HL-60/S4 treated with phorbol 12-myristate 13-acetate at 8.2 ng/mL for 4 days and 3 days (cell line): ENCODE data around the gene CUTA.

Source experiments
- in situ Hi-C: fragments of 300-500 bp; cut with MboI; formaldehyde crosslinking; loops from 2 replicates; pipeline ENCODE4 v1.15.0; 2022; ENCODE audit warnings: low sequenced_read_pairs

Gene CUTA

DNA sequence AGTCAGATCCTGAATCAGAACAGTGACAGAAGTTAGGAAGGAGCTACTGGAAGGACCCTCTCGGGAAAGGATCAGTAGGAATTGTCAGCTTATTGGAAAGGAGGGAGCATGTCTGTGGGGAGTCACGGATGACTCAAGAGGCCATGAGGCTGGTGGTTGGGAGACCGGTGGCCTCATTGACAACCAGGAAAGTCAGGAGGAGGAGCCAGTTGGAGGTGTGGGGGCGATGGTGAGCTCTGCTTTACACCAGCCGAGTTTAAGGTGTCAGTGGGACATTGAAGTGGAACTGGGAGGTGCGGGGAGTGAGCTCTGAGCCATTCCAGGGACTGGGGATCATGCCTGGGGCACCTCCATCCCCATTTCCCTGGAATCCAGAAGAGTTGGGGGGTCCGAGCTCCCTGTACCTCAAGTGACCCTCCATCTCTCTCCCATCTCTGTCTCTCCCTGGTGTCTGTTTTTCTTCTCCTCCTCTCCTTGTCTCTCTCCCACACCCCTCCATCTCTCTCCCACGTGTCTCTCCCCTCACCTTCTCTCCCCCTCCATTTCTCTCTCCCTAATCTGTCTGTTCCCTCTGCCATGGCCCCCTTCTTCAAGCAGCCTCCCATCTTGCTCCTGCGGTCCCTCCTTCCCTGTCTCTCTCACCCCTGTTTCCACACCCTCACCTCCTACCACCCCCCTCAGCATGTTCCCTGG is 22.2 kb upstream of the CUTA start:
- in situ Hi-C loops, result no loop called here

DNA sequence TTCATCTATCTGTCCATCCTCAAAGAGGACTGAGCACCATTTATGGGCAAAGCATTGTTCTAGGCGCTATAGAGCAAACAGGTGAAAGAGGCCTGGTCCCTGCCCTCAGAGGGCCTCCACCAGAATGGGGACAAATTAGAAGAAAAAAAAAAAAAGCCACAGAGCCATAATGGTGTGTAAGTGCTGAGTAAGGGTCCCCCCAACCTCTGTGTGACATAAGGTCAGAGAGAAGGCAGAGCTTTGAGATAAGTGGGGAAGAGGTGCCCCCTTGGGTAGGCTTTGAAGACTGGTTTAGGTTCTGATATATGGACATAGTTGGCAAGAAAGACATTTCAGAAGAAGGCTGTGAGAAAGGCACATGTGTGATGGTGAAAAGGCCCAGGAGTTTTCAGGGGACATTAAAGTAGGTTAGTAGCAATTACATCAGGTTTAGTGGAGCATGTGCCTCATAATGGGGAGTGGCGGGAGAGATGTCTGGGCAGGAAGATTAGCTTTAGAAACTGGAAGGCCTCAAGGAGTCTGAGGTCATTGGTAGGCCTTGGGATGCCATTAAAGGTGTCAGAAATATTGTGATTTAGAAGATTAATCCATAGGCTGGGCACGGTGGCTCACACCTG is 21.2 kb upstream of the CUTA start:
- in situ Hi-C loops, result no loop called here

DNA sequence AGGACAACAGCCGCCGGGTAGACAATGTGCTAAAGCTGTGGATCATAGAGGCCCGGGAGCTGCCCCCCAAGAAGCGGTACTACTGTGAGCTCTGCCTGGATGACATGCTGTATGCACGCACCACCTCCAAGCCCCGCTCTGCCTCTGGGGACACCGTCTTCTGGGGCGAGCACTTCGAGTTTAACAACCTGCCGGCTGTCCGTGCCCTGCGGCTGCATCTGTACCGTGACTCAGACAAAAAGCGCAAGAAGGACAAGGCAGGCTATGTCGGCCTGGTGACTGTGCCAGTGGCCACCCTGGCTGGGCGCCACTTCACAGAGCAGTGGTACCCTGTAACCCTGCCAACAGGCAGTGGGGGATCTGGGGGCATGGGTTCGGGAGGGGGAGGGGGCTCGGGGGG is 19.8 kb upstream of the CUTA start:
- in situ Hi-C loops, result no loop called here

DNA sequence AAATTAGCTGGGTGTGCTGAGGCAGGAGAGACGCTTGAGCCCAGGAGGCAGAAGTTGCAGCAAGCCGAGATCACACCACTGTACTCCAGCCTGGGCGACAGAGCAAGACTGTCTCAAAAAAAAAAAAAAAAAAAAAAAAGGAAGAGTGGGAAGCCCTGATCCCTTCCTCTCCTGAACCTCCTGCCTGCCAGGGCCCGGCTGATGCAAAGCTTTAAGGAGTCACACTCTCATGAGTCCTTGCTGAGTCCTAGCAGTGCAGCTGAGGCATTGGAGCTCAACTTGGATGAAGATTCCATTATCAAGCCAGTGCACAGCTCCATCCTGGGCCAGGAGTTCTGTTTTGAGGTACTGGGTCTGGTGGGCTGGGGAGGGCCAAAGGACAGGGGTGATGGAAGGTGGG is 17.1 kb upstream of the CUTA start:
- in situ Hi-C loops, result no loop called here

DNA sequence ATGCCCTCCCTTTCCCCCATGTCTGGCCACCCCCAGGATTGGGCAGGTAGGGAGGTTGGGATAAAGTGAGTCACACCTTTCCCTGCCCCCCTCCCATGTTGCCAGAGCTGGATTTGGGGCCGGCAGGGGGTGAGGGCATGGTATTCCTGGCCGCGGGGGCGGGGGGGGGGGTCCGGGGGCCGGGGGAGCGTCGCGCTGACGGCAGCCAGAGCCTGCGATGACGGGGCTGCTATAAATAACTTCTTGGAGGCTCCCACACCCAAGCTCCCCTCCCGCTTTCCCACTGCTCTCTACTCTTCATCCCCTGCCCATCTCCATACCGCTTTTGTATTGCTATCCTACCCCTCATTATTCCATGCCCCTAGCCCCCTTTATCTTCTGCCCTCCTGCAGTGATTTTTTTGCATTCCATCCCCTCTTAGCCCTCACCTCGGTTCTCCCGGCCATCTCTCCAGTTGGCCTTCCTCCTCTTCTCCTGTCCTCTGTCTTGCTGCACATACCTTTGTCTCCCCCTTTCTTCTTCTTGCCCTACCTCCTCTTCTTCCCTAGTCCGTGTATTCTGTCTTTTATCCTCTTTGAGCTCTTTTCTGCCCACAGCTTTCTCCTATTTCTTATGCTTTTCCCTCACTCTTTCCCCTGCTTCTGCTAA is 15.8 kb upstream of the CUTA start:
- in situ Hi-C loops, result no loop called here

DNA sequence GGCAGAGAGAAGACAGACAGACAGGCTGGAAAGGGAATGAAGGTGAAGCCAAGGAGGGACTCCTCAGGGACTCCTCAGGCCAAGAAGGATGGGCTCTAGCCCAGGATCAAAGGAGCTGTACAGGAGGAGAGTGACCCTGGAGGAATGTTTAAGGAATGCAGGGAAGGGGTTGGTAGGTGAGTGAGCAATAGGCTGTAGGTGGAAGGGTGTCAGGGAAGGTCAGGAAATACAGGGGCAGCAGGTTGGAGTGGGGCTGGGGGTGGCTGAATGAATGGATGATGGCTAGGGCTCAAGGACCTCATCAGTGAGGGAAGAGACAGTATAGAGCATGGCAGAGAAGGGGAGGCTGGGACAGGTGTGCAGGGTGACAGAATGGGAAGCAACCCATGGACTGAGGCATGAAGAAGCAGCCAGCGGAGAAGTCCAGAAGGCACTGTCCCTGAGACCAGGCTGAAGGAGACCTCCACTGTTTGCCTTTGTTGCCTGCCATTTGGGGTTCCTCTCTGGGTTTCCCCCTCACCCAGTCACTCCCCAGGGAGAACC is 15.2 kb upstream of the CUTA start:
- in situ Hi-C loops, result no loop called here

- in situ Hi-C loops, result no loop called here
These were observed 14.6 kb upstream of the CUTA start for GRCh38 chr6:33432546-33432945.

DNA sequence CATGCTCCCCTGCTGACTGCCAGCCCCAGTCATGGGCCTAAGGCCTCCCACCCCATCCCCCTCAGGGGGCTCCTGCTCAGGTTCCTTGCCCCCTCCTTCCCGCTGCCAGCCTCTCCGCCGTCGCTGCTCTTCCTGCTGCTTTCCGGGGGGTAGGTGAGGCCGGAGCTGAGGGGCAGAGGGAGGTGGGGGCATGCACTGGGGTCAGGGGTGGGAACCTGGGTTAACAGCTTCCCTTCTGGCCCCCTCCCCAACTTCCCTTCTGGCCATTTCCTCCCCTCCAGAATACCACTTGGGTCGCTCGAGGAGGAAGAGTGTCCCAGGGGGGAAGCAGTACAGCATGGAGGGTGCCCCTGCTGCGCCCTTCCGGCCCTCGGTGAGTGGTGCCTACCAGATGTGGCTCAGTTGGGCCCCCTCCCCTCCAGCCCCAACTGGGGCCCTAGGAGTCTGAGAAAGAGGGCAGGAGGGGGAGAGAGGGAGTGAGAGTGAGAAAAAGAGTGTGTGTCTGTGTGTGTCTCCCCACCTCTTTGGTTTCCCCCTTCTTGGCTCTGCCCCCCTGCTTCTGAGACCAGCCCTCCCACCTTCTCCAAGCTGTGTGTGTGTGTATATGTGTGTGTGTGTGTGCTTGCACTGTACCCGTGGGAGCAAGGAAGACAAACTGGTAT is 14.1 kb upstream of the CUTA start:
- in situ Hi-C loops, result no loop called here

DNA sequence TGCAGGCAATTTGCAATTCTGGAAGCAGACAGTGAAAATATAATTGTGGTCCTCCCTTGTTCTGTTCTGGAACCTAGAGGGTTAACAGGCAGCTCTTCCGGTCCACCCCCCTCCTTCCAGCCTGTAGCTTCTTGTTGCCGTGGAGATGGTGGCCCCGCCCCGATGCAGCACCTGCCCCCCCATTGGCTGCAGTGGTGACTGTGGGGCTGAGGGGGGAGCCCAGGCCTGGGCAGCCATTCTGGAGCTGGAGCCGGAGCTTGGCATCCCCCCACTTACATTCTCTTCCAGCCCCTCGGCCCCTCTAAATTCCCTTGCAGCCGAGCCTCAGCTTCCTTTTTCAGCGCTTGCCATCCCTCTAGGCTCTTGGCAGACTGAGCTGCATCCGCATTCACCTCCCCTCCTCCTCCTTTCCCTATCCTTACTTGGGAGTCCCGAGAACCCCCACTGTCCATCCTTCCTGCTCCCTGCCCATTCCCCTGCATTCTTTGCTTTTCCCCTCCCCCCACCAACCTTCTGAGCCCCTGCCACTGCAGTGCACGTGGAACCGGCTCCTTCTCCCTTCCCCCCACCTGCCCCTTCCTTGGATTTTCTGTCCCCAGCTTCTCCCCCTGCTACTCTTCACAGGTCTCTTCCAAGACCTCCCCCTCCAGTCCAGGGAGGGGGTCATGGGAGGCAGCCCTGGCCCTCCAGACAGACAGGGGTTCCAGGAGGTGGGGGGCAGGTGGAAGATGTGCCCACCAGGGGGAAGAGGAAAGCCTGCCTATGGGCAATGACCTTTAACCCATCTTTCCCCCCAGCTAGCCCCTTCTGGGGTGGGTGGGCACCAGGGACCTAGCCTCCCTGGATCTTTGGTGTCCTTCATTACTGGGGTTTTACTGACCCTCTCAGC is 13.3 kb upstream of the CUTA start:
- in situ Hi-C loops, result no loop called here

- in situ Hi-C loops, result no loop called here
These were observed 12.4 kb upstream of the CUTA start for GRCh38 chr6:33430334-33430733.

- in situ Hi-C loops, result no loop called here
These were observed 11.8 kb upstream of the CUTA start for GRCh38 chr6:33429750-33430052.

- in situ Hi-C loops, result no loop called here
These were observed 11.3 kb upstream of the CUTA start for GRCh38 chr6:33428966-33429749.

DNA sequence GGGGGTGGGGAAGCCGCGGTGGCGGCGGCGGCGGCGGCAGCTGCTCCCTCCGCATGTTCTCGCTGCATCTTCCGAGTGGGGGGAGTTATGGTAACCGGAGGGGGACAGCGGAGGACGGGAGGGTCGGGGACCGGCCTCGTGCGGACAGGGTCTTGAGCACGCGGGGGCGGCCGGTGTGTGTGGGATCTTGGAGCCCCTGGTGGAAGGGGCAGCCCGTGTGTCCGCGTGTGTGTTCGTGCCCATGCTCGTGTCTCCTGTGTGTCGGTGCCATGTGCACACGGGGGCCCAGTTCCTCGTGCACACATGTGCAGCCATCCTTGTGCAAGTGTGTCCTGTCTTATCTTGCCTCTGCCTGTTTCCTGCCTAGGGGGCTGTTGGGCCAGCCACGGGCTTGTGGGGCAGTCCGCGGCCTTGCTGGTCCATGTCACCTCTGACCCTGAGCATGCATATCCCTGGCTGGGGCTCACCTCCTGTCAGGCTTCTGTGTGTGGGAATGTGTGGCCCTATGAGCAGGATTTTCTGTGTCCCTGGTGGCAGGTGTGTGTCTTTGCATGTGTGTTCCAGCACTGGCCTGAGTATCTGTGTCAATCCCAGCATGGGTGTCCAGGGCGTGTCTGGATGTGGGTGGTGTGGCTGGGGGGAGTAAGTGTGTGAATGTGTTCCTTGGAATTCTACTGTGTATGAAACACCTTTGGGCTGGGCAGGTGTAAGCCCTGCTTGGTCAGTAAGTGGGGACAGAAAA is 10.5 kb upstream of the CUTA start:
- in situ Hi-C loops, result no loop called here

- in situ Hi-C loops, result no loop called here
These were observed 9.8 kb upstream of the CUTA start for GRCh38 chr6:33427585-33428223.

- in situ Hi-C loops, result no loop called here
These were observed 8.9 kb upstream of the CUTA start for GRCh38 chr6:33426590-33427511.

- in situ Hi-C loops, result no loop called here
These were observed 8.0 kb upstream of the CUTA start for GRCh38 chr6:33425668-33426577.
